Measurements from ENCODE around the gene RAB20.

GRCh38 chr13:110499621-110500281 is 61.8 kb downstream of the RAB20 start:
- no peak for TF ChIP-seq CTCF (IDR thresholded peaks at IDR 0.05)
- no peak for TF ChIP-seq POLR2A (IDR thresholded peaks at IDR 0.05)
